Activated T-helper 2 cell treated with anti-CD3 and anti-CD28 coated beads, Interferon-gamma antibody, Interleukin-2, Interleukin-4, amounts not matched to agents 10 μg/mL and 5 μg/mL and 100 μg/mL, durations not matched to agents 14 hours and 24 hours and 36 hours (primary cell): ENCODE results near the gene TSPAN18. TPM values are rescaled to one million over a fixed set of nuclear protein-coding genes. Genes with fewer than 3 reads are reported as not detected.

Source experiments
- DNase-seq: peaks from one replicate; pipeline ENCODE4 v3.0.0; 2021; ENCODE audit warnings: low spot score
- H3K27ac Mint-ChIP-seq: one replicate; pipeline ENCODE4 v1.8.0; 2021; ENCODE audit warnings: mixed read lengths
- H3K27me3 Mint-ChIP-seq: one replicate; pipeline ENCODE4 v1.8.0; 2021; ENCODE audit warnings: low read depth, mixed read lengths
- H3K36me3 Mint-ChIP-seq: one replicate; pipeline ENCODE4 v1.8.0; 2021; ENCODE audit warnings: low read depth, mixed read lengths
- H3K4me1 Mint-ChIP-seq: one replicate; pipeline ENCODE4 v1.8.0; 2021; ENCODE audit warnings: low read depth, mixed read lengths
- H3K4me3 Mint-ChIP-seq: one replicate; pipeline ENCODE4 v1.8.0; 2021; ENCODE audit warnings: low read depth, mild to moderate bottlenecking, moderate library complexity, mixed read lengths
- H3K9me3 Mint-ChIP-seq: one replicate; pipeline ENCODE4 v1.8.0; 2021; ENCODE audit warnings: mixed read lengths
- intact Hi-C: fragments of 100-400 bp; cut with micrococcal nuclease; formaldehyde crosslinking; loops from one replicate; pipeline ENCODE4 v1.15.1; 2023
- total RNA-seq: library from RNA; stranded (reverse); gene quantifications from 2 replicates; pipeline ENCODE4 v1.2.3, GENCODE V29; 2022

Gene TSPAN18
- total RNA-seq, 1 donor from 2014 or later = 0.87 TPM

DNA sequence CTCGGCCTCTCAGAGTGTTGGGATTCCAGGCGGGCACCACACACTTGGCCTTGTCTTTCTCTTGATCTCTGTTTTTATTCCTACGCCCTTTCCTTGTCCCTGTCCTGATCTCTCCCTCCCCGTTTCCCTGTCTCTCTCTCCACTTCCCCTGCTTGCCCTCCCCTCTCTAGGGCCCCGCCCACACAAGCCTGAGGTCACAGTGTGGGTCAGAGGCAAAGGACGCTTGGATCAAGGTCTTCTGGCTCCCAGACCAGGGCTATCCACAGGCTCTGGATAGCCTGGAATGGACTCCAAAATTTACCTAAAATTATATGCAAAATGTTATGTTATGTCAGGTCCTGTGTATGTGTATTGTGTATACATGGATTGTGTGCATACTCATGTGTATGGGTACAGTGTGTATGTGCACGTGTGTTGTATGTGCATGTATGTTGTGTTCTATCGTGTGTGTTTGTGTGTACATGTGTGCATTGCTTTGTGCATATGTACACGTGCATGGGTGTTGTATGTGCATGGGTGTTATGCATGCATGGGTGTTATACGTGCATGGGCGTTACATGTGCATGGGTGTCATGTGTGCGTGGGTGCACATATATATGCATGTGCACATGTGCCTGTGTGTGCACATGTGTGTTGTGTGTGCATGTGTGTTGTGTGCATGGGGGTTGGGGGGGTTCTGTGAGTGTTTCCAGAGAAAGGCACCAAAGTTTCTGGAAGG is 185.7 kb downstream of the TSPAN18 start:
- no peak for DNase-seq
- Mint-ChIP-seq H3K27me3 (peaks cover 4% of the 10 kb centered on the region), H3K4me1 (peaks cover 3% of the 10 kb centered on the region), H3K4me3 (no peak overlapping the region), H3K36me3 (no peaks in the 10 kb centered on the region), H3K27ac (no peak overlapping the region), H3K9me3 (no peaks in the 10 kb centered on the region)
- intact Hi-C loops = loop anchor here (5.0 kb wide), 2 partner anchors 290 to 355 kb away; no protein-coding TSS in a partner anchor

DNA sequence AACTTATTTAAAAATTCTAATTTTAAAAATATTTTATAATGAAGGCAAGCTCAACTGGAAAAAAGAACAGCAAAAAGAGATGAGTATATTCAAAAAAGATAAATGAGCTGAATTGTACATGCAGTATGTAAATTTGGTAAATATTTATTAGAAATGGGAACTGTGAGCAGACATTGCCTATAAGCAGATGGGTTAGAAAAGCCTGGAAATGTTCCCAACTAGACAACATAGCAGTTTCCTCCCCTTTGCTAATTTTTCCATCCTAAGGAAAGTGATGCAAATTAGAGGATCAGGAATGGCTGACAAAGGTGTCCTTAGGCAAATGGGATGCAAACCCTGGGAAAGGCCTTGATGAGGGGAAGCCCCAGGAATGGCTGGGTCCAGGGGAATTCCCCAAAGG is 186.7 kb downstream of the TSPAN18 start:
- Mint-ChIP-seq H3K27me3 (peaks cover 4% of the 10 kb centered on the region), H3K4me1 (peaks cover 3% of the 10 kb centered on the region), H3K9me3 (no peaks in the 10 kb centered on the region), H3K4me3 (no peak overlapping the region), H3K27ac (no peak overlapping the region), H3K36me3 (no peaks in the 10 kb centered on the region)
- intact Hi-C loops = loop anchor here (5.0 kb wide), 2 partner anchors 291 to 356 kb away; no protein-coding TSS in a partner anchor
- no peak for DNase-seq

DNA sequence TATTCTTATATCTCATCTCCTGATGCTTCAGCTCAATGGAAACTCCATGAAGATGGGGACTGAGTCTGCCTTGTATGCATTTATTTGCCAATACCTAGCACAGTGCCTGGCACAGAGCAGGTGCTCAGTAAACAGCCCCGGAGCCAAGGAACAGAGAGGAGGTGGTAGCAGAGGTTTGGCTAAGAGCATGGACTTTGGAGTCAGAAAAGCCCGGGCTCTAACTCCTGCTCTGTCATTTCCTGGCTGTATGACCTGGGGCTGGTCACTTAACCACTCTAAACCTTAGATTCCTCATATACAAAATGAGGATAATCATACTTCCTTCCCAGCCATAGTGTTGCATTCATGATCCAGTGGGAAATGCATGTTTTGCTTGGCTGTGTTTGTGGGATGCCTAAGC is 187.3 kb downstream of the TSPAN18 start:
- no peaks in the 10 kb centered on the region for H3K9me3 Mint-ChIP-seq
- H3K27me3 Mint-ChIP-seq = peaks cover 4% of the 10 kb centered on the region
- peaks cover 3% of the 10 kb centered on the region for H3K4me1 Mint-ChIP-seq
- no peak overlapping the region for H3K27ac Mint-ChIP-seq
- intact Hi-C loops = loop anchor here (5.0 kb wide), 2 partner anchors 292 to 357 kb away; no protein-coding TSS in a partner anchor
- DNase-seq = no peak
- no peak overlapping the region for H3K4me3 Mint-ChIP-seq
- no peaks in the 10 kb centered on the region for H3K36me3 Mint-ChIP-seq

DNA sequence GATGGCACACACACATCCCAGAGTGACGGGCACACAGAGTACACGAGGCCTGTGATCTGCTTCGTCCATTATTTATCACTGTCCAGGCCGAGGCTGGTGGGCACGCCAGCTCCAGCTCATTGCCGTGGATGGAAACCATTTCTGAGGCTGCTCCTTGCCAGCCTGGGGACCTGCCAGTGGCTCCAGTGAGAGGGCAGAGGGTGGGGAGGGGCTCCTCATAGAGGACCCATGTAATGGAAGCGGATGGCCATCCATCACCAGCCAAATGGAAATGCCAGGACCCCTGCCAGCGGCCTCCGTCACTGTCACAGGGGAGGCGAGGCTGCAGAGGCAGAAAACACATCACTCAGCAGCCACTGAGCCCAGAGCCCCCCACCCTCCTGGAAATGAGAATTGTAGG is 188.2 kb downstream of the TSPAN18 start:
- Mint-ChIP-seq H3K27ac (no peak overlapping the region), H3K4me1 (peaks cover 3% of the 10 kb centered on the region), H3K9me3 (no peaks in the 10 kb centered on the region), H3K36me3 (no peaks in the 10 kb centered on the region), H3K4me3 (no peak overlapping the region), H3K27me3 (peaks cover 4% of the 10 kb centered on the region)
- DNase-seq = no peak
- intact Hi-C loops = no loop called here

DNA sequence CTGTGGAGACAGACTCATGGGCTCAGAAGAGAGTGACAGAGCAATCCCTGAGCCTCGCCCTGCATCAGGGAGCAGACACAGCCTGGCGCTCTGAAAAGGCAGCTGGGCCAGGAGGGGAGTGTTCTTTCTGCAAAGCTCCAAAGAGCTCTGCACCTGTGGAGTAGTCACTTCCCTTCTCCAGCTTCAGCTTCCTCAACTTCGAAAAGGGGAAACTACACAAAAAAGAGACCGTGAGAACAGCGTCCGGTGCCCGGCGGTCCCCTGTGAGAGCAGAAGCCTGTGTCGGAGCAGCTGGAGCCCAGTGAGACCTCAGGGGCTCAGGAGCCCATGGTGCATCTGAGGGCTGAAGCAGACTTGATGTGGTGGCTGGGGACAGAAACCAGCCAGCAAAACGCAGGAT is 188.9 kb downstream of the TSPAN18 start:
- H3K27me3 Mint-ChIP-seq = peaks cover 4% of the 10 kb centered on the region
- intact Hi-C loops = no loop called here
- H3K9me3 Mint-ChIP-seq = no peaks in the 10 kb centered on the region
- no peak for DNase-seq
- H3K36me3 Mint-ChIP-seq = no peaks in the 10 kb centered on the region
- peaks cover 3% of the 10 kb centered on the region for H3K4me1 Mint-ChIP-seq
- no peak overlapping the region for H3K4me3 Mint-ChIP-seq
- H3K27ac Mint-ChIP-seq = no peak overlapping the region

DNA sequence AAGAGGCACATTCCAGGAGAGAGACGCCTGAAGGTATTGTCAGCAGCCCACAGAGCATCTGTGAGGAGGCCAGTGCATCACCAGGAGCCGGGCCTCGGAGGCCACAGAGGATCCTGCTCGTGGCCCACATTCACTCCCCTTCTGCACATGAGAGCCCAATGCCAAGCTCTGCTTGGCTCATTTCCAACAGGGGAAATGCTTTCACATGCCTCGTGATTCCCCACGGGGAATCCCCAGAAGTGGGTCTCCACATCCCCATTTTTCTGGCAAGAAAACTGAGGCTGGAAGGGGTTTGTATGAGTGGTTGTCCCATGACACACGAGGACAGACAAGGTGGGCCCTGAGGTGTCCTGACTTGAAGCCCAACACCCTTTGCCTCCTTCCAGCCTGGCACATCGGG is 189.6 kb downstream of the TSPAN18 start:
- intact Hi-C loops = no loop called here
- DNase-seq = no peak
- no peaks in the 10 kb centered on the region for H3K4me1 Mint-ChIP-seq
- H3K36me3 Mint-ChIP-seq = no peaks in the 10 kb centered on the region
- no peaks in the 10 kb centered on the region for H3K9me3 Mint-ChIP-seq
- no peak overlapping the region for H3K4me3 Mint-ChIP-seq
- peaks cover 4% of the 10 kb centered on the region for H3K27me3 Mint-ChIP-seq
- no peak overlapping the region for H3K27ac Mint-ChIP-seq

DNA sequence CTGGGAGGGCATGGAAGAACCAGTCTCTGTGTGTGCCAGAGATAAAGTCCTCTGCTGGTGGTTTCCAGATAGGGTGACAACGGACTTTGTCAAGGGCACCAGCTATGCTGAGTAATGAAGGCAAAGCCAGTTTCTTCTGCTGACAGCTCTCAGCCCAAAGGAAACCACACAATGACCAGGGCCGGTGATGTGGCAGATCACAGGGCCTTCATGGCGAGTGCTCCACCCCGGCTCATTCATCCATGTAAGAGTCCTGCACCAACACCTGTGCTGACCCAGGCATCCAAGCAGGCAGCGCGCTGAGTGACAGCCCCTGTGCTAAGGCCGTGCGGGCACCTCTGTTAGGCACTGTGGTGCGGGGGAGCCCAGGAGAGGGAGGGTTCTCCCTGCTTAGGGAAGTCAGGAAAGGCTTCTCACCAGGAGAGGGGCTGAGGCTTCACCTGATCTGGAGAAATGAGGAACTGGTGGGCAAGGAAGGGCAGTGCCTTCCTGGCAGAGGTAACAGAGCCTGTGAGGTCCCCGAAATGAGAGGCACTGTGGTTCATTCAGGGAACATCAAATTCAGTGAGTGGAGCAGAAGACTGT is 190.1 kb downstream of the TSPAN18 start:
- DNase-seq = no peak
- intact Hi-C loops = no loop called here
- H3K36me3 Mint-ChIP-seq = no peaks in the 10 kb centered on the region
- H3K9me3 Mint-ChIP-seq = no peaks in the 10 kb centered on the region
- H3K27ac Mint-ChIP-seq = no peak overlapping the region
- H3K4me3 Mint-ChIP-seq = no peak overlapping the region
- H3K4me1 Mint-ChIP-seq = no peaks in the 10 kb centered on the region
- H3K27me3 Mint-ChIP-seq = peaks cover 4% of the 10 kb centered on the region

DNA sequence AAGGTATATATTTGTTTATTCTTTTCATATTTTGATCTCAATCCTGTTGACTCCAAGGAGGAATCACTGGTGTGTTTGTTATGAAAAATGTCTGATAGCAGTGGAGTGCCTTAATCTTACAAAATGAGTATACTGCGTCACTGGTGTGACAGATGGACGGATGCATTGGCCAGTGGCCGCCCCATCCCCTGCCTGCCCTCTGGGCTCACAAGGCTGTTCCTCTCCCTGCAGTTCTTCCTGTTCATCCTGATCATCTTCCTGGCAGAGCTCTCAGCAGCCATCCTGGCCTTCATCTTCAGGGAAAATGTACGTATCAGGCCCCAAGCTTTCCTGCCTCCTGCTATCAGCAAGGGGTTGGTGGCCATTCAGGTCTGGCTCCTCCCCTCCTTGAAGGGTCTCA is 191.0 kb downstream of the TSPAN18 start:
- Mint-ChIP-seq H3K9me3 (no peaks in the 10 kb centered on the region), H3K27ac (no peak overlapping the region), H3K4me1 (no peaks in the 10 kb centered on the region), H3K27me3 (no peaks in the 10 kb centered on the region), H3K4me3 (no peak overlapping the region), H3K36me3 (no peaks in the 10 kb centered on the region)
- intact Hi-C loops = no loop called here
- no peak for DNase-seq

DNA sequence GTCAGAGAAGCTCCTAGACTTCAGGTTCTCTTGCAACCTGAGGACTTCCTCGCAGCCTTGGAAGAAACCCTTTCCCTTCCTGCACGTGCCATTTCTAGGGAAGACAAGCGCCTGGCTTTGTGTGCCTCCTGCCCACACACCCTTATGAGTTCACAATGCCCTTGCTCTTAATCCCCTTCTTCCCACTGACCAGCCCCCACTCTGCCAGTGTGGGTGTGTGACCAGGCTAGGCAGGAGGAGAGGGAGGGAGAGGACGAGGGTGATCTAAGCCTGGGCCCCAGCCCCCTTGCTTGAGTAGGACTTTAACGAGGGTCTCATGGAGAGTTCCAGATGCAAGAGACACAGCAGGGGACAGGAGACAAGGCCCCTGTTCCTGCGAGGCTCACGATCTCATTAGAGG is 193.7 kb downstream of the TSPAN18 start:
- Mint-ChIP-seq H3K27me3 (no peaks in the 10 kb centered on the region), H3K4me3 (no peak overlapping the region), H3K4me1 (no peaks in the 10 kb centered on the region), H3K9me3 (no peaks in the 10 kb centered on the region), H3K27ac (no peak overlapping the region), H3K36me3 (no peaks in the 10 kb centered on the region)
- intact Hi-C loops = no loop called here
- no peak for DNase-seq

DNA sequence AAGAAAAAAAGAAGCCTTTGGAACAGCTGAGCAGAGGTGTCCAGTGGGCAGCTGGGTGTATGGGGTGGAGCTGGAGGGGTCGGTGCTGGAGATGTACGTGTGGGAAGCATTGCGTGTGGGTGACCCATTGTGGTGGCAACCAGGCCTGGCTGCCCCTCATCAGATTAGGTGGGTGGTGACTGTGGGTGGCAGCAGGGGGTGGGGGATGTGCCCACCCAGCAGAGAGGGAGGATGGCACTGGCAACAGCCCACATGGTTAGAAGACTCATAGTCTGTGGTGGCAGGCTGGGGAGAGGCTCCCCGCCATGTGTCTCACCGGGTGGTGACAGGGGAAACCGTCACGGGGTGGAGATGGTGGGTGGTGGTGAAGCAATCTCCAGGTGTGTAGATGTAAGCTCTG is 196.4 kb downstream of the TSPAN18 start:
- no peak overlapping the region for H3K4me3 Mint-ChIP-seq
- H3K27me3 Mint-ChIP-seq = no peaks in the 10 kb centered on the region
- no peaks in the 10 kb centered on the region for H3K36me3 Mint-ChIP-seq
- H3K9me3 Mint-ChIP-seq = no peaks in the 10 kb centered on the region
- no peak for DNase-seq
- H3K27ac Mint-ChIP-seq = no peak overlapping the region
- intact Hi-C loops = no loop called here
- no peaks in the 10 kb centered on the region for H3K4me1 Mint-ChIP-seq

DNA sequence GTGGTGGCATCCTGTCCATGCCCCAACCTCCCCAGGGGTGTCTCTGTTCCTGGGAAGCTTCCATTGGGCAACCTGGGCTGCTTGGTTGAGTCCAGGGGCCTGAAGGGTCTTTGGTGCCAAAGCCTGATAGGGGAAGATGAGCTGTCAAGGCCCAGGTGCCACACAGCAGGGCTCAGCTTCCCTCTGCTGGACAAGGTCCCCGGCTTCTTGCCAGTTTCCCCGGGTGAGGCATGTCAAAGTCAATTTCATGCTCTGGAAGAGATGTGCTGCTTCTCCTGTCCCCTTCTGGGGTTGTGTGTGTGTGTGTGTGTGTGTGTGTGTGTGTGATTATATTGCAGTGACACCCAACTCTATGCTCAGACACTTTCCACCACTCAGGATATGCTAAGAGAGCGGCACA is 197.0 kb downstream of the TSPAN18 start:
- intact Hi-C loops = no loop called here
- H3K27ac Mint-ChIP-seq = no peak overlapping the region
- H3K36me3 Mint-ChIP-seq = no peaks in the 10 kb centered on the region
- H3K27me3 Mint-ChIP-seq = no peaks in the 10 kb centered on the region
- H3K4me3 Mint-ChIP-seq = no peak overlapping the region
- no peaks in the 10 kb centered on the region for H3K9me3 Mint-ChIP-seq
- H3K4me1 Mint-ChIP-seq = no peaks in the 10 kb centered on the region
- DNase-seq = no peak

DNA sequence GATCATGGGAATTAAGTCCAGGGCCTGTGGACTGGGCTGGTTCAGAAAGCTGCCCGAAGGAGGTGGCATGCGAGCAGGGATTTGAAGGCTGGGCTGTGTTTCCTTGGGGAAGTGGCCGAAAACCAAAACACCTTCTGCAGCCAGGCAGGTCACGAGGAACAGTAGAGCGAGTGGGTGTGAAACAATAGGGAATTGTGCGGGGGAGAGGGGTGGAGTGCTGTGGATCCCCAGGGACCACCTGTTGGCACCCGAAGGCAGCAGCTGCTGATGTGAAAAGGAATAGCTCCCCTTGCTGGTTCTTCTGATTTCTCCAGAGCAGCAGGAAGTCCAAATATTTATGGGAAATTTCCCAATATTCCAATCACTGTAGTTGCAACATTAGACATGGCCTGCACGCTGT is 199.3 kb downstream of the TSPAN18 start:
- intact Hi-C loops = no loop called here

DNA sequence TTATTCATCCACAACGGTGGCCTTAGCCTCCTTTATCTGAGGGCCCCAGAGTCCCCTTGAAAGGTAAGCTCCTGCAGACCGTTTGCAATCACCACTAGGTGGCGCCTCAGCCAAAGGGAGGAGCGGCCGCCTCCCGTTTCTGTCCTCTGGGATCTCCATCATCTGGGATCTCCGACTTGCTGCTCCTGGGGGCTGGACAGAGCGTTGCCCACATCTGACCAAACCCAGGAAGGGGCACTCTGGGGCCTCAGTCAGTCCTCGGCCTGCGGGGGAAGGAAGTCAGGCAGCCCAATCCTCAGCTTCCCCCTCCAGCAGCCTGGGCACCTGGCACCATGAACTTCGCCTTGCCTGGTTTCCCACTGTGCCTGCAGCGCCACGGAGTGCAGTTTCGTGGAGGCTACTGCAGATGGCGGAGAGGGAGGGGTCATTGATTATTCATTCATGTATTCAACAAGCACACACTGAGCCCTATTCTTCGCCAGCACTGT is 200.5 kb downstream of the TSPAN18 start:
- no peak overlapping the region for H3K27ac Mint-ChIP-seq

More for the DNA sequence above, 199.3 kb downstream of the TSPAN18 start:
- Mint-ChIP-seq H3K36me3 (no peaks in the 10 kb centered on the region), H3K4me3 (no peak overlapping the region), H3K9me3 (no peaks in the 10 kb centered on the region), H3K4me1 (no peaks in the 10 kb centered on the region), H3K27ac (no peak overlapping the region), H3K27me3 (no peaks in the 10 kb centered on the region)
- DNase-seq = no peak

More for the DNA sequence above, 200.5 kb downstream of the TSPAN18 start:
- peak; percentile 23 for DNase-seq
- H3K4me1 Mint-ChIP-seq = no peaks in the 10 kb centered on the region
- intact Hi-C loops = no loop called here
- no peaks in the 10 kb centered on the region for H3K36me3 Mint-ChIP-seq
- H3K27me3 Mint-ChIP-seq = no peaks in the 10 kb centered on the region
- H3K9me3 Mint-ChIP-seq = no peaks in the 10 kb centered on the region
- H3K4me3 Mint-ChIP-seq = no peak overlapping the region
